Stimulated activated CD4-positive, alpha-beta T cell treated with anti-CD3 and anti-CD28 coated beads, Interleukin-2, amount 100 ng/mL, for 24 hours (primary cell): ENCODE measurements around the gene WDFY1.
A peak's percentile ranks its signal among the peaks of the same experiment; 100 is the strongest.

Source experiments
- DNase-seq, 2 donors: peaks; one replicate each; pipeline ENCODE4 v3.0.0-alpha.2; 2020

WDFY1 gene

GRCh38 chr2:223852281-223852795 lies 92.8 kb downstream of the WDFY1 start:
- no peak for DNase-seq

- no peak for DNase-seq
These were observed 97.7 kb downstream of the WDFY1 start for GRCh38 chr2:223847410-223847809.

- no peak for DNase-seq
These were observed 98.6 kb downstream of the WDFY1 start for GRCh38 chr2:223846515-223846914.

GRCh38 chr2:223841436-223842190 lies 103.5 kb downstream of the WDFY1 start:
- no peak for DNase-seq

GRCh38 chr2:223837287-223838061 lies 107.7 kb downstream of the WDFY1 start, which contains the start of gene AP1S3:
Gene AP1S3 (minus strand): TSS chr2:223837582. CDS start chr2:223837450, 132 bp downstream.
- peak; percentile 72 to 77 for DNase-seq

- no peak for DNase-seq
These were observed 109.2 kb downstream of the WDFY1 start for GRCh38 chr2:223835701-223836532.

GRCh38 chr2:223834431-223834830 lies 110.7 kb downstream of the WDFY1 start:
- DNase-seq: no peak

GRCh38 chr2:223832241-223832903 lies 112.8 kb downstream of the WDFY1 start:
- no peak for DNase-seq

- no peak for DNase-seq
These were observed 116.0 kb downstream of the WDFY1 start for GRCh38 chr2:223829128-223829527.

- no peak for DNase-seq
These were observed 116.8 kb downstream of the WDFY1 start for GRCh38 chr2:223828314-223828713.

- DNase-seq: no peak
These were observed 118.1 kb downstream of the WDFY1 start for GRCh38 chr2:223826995-223827394.
